ENCODE measurements around the gene GPNMB. TPM values are rescaled to one million over a fixed set of nuclear protein-coding genes. Genes with fewer than 3 reads are reported as not detected.

Gene GPNMB
- total and polyA plus RNA-seq, 4 donors: 2.6 to 10.5 (median 4.9) TPM

DNA sequence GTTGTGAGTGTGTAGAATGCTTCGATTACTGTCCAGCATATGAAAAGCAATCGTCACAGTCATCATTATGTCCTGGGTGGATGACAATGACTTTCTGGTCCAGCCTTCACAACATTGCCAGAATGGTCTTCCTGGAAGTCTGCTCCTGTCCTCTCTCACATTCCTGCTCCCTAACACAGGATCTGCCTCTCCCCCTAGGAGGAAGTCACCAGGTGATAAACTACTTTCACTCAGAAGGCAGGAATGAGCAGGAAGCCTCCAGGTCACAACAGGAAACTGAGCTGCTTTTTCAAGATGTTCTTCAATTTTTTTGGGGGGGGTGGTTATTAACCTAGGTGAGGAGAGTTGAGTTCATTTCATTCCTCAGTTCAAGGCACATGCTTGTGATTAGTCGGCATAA lies 13.6 kb upstream of the GPNMB start (continued):
- TF ChIP-seq, protein P1, sequence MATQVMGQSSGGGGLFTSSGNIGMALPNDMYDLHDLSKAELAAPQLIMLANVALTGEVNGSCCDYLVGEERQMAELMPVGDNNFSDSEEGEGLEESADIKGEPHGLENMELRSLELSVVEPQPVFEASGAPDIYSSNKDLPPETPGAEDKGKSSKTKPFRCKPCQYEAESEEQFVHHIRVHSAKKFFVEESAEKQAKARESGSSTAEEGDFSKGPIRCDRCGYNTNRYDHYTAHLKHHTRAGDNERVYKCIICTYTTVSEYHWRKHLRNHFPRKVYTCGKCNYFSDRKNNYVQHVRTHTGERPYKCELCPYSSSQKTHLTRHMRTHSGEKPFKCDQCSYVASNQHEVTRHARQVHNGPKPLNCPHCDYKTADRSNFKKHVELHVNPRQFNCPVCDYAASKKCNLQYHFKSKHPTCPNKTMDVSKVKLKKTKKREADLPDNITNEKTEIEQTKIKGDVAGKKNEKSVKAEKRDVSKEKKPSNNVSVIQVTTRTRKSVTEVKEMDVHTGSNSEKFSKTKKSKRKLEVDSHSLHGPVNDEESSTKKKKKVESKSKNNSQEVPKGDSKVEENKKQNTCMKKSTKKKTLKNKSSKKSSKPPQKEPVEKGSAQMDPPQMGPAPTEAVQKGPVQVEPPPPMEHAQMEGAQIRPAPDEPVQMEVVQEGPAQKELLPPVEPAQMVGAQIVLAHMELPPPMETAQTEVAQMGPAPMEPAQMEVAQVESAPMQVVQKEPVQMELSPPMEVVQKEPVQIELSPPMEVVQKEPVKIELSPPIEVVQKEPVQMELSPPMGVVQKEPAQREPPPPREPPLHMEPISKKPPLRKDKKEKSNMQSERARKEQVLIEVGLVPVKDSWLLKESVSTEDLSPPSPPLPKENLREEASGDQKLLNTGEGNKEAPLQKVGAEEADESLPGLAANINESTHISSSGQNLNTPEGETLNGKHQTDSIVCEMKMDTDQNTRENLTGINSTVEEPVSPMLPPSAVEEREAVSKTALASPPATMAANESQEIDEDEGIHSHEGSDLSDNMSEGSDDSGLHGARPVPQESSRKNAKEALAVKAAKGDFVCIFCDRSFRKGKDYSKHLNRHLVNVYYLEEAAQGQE (IDR thresholded peaks at IDR 0.05): no peak
- TF ChIP-seq JUND (IDR thresholded peaks at IDR 0.05) (no peak), FOXA2 (IDR thresholded peaks at IDR 0.05) (no peak), YY1 (IDR thresholded peaks at IDR 0.05) (no peak), SP1 (IDR thresholded peaks at IDR 0.05) (no peak)

DNA sequence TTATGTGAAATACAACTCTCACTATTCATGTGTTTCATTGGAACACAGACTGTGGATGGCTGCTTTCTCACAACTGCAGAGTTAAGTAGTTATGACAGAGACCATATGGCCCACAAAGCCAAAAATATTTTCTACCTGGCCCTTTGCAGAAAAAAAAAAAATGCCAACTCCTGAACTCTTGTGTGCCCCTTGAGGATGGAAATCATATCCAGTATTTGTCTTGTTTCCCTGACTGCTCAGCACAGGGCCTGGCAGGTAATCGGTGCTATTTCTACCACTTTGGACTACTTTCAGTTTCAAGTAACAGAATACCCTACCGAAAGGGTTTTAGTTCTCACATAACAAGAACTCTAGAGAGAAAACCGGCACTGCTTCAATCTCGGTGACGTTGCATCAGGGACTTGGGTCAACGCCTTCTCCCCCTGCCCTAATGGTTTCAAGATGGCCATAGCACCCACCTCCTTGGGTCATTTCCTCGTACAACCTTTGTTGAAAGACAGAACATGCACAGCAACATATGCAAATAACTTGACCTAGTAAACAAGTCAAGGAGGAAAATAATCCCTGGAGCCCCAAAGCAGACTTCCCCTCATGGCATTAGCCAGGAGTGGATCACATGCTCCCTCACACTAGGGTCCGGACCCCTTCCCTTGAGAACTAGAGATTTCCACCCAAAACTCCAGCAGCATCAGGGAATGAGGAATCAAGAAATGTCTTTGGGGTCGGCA lies 11.8 kb upstream of the GPNMB start:
- H3K9me3 ChIP-seq (ENCODE audit: control insufficient read depth in 4 of 4, low read length in 3 of 4): no peaks in the 10 kb centered on the region
- H3K9ac ChIP-seq (ENCODE audit: low read depth in 1 of 2, low read length in 2 of 2): no peak overlapping the region
- WGBS: 85% methylated on average over 9 of the region's 9 CpGs
- H3K27me3 ChIP-seq (ENCODE audit: control insufficient read depth in 4 of 4, insufficient read depth in 4 of 4, low read length in 3 of 4): no peaks in the 10 kb centered on the region
- TF ChIP-seq TAF1 (conservative IDR thresholded peaks at IDR 0.05) (no peak), NR2F2 (IDR thresholded peaks at IDR 0.05) (no peak), GABPA (IDR thresholded peaks at IDR 0.05 in 1 of 2, conservative IDR thresholded peaks at IDR 0.05 in 1 of 2) (no peak), YY1 (IDR thresholded peaks at IDR 0.05) (no peak), FOXA1 (IDR thresholded peaks at IDR 0.05) (no peak)
- TF ChIP-seq, protein P2, sequence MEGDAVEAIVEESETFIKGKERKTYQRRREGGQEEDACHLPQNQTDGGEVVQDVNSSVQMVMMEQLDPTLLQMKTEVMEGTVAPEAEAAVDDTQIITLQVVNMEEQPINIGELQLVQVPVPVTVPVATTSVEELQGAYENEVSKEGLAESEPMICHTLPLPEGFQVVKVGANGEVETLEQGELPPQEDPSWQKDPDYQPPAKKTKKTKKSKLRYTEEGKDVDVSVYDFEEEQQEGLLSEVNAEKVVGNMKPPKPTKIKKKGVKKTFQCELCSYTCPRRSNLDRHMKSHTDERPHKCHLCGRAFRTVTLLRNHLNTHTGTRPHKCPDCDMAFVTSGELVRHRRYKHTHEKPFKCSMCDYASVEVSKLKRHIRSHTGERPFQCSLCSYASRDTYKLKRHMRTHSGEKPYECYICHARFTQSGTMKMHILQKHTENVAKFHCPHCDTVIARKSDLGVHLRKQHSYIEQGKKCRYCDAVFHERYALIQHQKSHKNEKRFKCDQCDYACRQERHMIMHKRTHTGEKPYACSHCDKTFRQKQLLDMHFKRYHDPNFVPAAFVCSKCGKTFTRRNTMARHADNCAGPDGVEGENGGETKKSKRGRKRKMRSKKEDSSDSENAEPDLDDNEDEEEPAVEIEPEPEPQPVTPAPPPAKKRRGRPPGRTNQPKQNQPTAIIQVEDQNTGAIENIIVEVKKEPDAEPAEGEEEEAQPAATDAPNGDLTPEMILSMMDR (IDR thresholded peaks at IDR 0.05; ENCODE audit: low read depth, low read length, missing input control): no peak
- no peaks in the 10 kb centered on the region for H3K4me1 ChIP-seq (ENCODE audit: control insufficient read depth in 4 of 4, insufficient read depth in 4 of 4, low read length in 3 of 4)
- no peak overlapping the region for H3K4me3 ChIP-seq (ENCODE audit: low read depth in 1 of 3, low read length in 3 of 3)
- no peak for DNase-seq (ENCODE audit: low spot score)
- no peaks in the 10 kb centered on the region for H3K36me3 ChIP-seq (ENCODE audit: control insufficient read depth in 4 of 4, insufficient read depth in 3 of 4, low read depth in 1 of 4, low read length in 3 of 4)
- no peak overlapping the region for H3K27ac ChIP-seq (ENCODE audit: low read depth in 1 of 2, low read length in 2 of 2)

DNA sequence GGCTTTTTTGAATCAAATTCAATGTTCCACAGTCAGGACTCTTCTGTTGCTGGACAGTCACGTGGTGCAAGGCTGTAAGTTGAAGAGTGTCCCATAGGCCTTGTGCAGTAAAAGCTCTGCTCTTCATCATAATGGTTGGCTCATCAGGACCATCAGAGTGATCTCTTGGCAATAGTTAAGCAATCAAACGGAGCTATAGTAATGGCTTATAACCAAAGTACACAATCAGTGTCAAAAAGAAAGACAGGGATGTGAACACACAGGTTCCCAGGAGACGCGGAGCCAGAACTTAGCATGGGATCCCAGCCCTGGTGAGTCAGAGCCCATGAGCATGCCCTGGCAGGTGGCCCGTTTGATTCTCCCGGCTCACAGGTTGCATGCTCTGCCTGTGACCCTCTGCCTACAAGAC lies 10.8 kb upstream of the GPNMB start:
- H3K36me3 ChIP-seq (ENCODE audit: control insufficient read depth in 4 of 4, insufficient read depth in 3 of 4, low read depth in 1 of 4, low read length in 3 of 4): no peaks in the 10 kb centered on the region
- no peaks in the 10 kb centered on the region for H3K9me3 ChIP-seq (ENCODE audit: control insufficient read depth in 4 of 4, low read length in 3 of 4)
- H3K4me1 ChIP-seq (ENCODE audit: control insufficient read depth in 4 of 4, insufficient read depth in 4 of 4, low read length in 3 of 4): no peaks in the 10 kb centered on the region
- H3K27ac ChIP-seq (ENCODE audit: low read depth in 1 of 2, low read length in 2 of 2): no peak overlapping the region
- H3K9ac ChIP-seq (ENCODE audit: low read depth in 1 of 2, low read length in 2 of 2): no peak overlapping the region
- WGBS: 73% methylated on average over 6 of the region's 6 CpGs
- no peak for DNase-seq (ENCODE audit: low spot score)
- H3K4me3 ChIP-seq (ENCODE audit: low read depth in 1 of 3, low read length in 3 of 3): no peak overlapping the region
- H3K27me3 ChIP-seq (ENCODE audit: control insufficient read depth in 4 of 4, insufficient read depth in 4 of 4, low read length in 3 of 4): no peaks in the 10 kb centered on the region
- TF ChIP-seq GABPA (IDR thresholded peaks at IDR 0.05 in 1 of 2, conservative IDR thresholded peaks at IDR 0.05 in 1 of 2): no peak
- no peak for TF ChIP-seq JUND (IDR thresholded peaks at IDR 0.05)
- TF ChIP-seq HNF4G (IDR thresholded peaks at IDR 0.05): no peak
- no peak for TF ChIP-seq RAD21 (IDR thresholded peaks at IDR 0.05)
- TF ChIP-seq, protein P2 (IDR thresholded peaks at IDR 0.05; ENCODE audit: low read depth, low read length, missing input control): no peak
- TF ChIP-seq FOXA2 (IDR thresholded peaks at IDR 0.05): no peak
- no peak for TF ChIP-seq RXRA (IDR thresholded peaks at IDR 0.05)
- TF ChIP-seq, protein P3, sequence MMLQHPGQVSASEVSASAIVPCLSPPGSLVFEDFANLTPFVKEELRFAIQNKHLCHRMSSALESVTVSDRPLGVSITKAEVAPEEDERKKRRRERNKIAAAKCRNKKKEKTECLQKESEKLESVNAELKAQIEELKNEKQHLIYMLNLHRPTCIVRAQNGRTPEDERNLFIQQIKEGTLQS (IDR thresholded peaks at IDR 0.05): no peak
- TF ChIP-seq YY1 (IDR thresholded peaks at IDR 0.05): no peak
- TF ChIP-seq, protein P1 (IDR thresholded peaks at IDR 0.05): no peak
- TF ChIP-seq HNF4A (conservative IDR thresholded peaks at IDR 0.05): no peak

Measured in liver (tissue), 9 donors.